NCI-H82 treated with DMSO at 0.1 percent for 48 hours (cell line): Measurements from ENCODE around the gene ST6GALNAC3.

Experiments used
- DNase-seq: peaks from one replicate; lab custom pipeline; 2025; ENCODE audit not compliant: unreplicated experiment; lab: John Stamatoyannopoulos, UW

Gene ST6GALNAC3

GRCh38 chr1:76408303-76408702 is 333.8 kb downstream of the ST6GALNAC3 start:
- DNase-seq: no peak

GRCh38 chr1:76410499-76410898 is 336.0 kb downstream of the ST6GALNAC3 start:
- DNase-seq: no peak

- DNase-seq: no peak
Observed at GRCh38 chr1:76418531-76418930, 344.0 kb downstream of the ST6GALNAC3 start.

- DNase-seq: no peak
Observed at GRCh38 chr1:76419603-76420002, 345.1 kb downstream of the ST6GALNAC3 start.

GRCh38 chr1:76425201-76426145 is 350.9 kb downstream of the ST6GALNAC3 start:
- no peak for DNase-seq

GRCh38 chr1:76426606-76427005 is 352.1 kb downstream of the ST6GALNAC3 start:
- no peak for DNase-seq

- no peak for DNase-seq
Observed at GRCh38 chr1:76428028-76428427, 353.5 kb downstream of the ST6GALNAC3 start.

- DNase-seq: no peak
Observed at GRCh38 chr1:76430531-76430930, 356.0 kb downstream of the ST6GALNAC3 start.

GRCh38 chr1:76433526-76433925 is 359.0 kb downstream of the ST6GALNAC3 start:
- no peak for DNase-seq

GRCh38 chr1:76443217-76443616 is 368.7 kb downstream of the ST6GALNAC3 start:
- no peak for DNase-seq

GRCh38 chr1:76444773-76445172 is 370.2 kb downstream of the ST6GALNAC3 start:
- DNase-seq: no peak

GRCh38 chr1:76450229-76450628 is 375.7 kb downstream of the ST6GALNAC3 start:
- no peak for DNase-seq

GRCh38 chr1:76463278-76463677 is 388.7 kb downstream of the ST6GALNAC3 start:
- DNase-seq: no peak

GRCh38 chr1:76463849-76464248 is 389.3 kb downstream of the ST6GALNAC3 start:
- no peak for DNase-seq

- DNase-seq: no peak
Observed at GRCh38 chr1:76465030-76465429, 390.5 kb downstream of the ST6GALNAC3 start.

- no peak for DNase-seq
Observed at GRCh38 chr1:76470166-76470565, 395.6 kb downstream of the ST6GALNAC3 start.

- no peak for DNase-seq
Observed at GRCh38 chr1:76471536-76471935, 397.0 kb downstream of the ST6GALNAC3 start.

GRCh38 chr1:76473591-76473990 is 399.0 kb downstream of the ST6GALNAC3 start:
- DNase-seq: no peak

GRCh38 chr1:76474922-76475321 is 400.4 kb downstream of the ST6GALNAC3 start:
- no peak for DNase-seq

- DNase-seq: no peak
Observed at GRCh38 chr1:76477156-76477555, 402.6 kb downstream of the ST6GALNAC3 start.

- no peak for DNase-seq
Observed at GRCh38 chr1:76480827-76481226, 406.3 kb downstream of the ST6GALNAC3 start.

- DNase-seq: no peak
Observed at GRCh38 chr1:76481672-76482071, 407.1 kb downstream of the ST6GALNAC3 start.

- DNase-seq: no peak
Observed at GRCh38 chr1:76482272-76482671, 407.7 kb downstream of the ST6GALNAC3 start.
